ENCODE data around the gene IFNW1. TPM values are rescaled to one million over a fixed set of nuclear protein-coding genes. Genes with fewer than 3 reads are reported as not detected.
A peak's percentile ranks its signal among the peaks of the same experiment; 100 is the strongest.

The IFNW1 gene
- total RNA-seq, 1 donor, result not detected

GRCh38 chr9:21110708-21111576, 30.7 kb downstream of the IFNW1 start:
- peak; percentile 86 for DNase-seq (ENCODE audit: low read depth)
- TF ChIP-seq, protein P1, sequence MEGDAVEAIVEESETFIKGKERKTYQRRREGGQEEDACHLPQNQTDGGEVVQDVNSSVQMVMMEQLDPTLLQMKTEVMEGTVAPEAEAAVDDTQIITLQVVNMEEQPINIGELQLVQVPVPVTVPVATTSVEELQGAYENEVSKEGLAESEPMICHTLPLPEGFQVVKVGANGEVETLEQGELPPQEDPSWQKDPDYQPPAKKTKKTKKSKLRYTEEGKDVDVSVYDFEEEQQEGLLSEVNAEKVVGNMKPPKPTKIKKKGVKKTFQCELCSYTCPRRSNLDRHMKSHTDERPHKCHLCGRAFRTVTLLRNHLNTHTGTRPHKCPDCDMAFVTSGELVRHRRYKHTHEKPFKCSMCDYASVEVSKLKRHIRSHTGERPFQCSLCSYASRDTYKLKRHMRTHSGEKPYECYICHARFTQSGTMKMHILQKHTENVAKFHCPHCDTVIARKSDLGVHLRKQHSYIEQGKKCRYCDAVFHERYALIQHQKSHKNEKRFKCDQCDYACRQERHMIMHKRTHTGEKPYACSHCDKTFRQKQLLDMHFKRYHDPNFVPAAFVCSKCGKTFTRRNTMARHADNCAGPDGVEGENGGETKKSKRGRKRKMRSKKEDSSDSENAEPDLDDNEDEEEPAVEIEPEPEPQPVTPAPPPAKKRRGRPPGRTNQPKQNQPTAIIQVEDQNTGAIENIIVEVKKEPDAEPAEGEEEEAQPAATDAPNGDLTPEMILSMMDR (IDR thresholded peaks at IDR 0.05; ENCODE audit: insufficient read depth, low read length), result peak; percentile 84
- H3K4me3 ChIP-seq (ENCODE audit: low read depth, low read length), result no peak overlapping the region

DNA sequence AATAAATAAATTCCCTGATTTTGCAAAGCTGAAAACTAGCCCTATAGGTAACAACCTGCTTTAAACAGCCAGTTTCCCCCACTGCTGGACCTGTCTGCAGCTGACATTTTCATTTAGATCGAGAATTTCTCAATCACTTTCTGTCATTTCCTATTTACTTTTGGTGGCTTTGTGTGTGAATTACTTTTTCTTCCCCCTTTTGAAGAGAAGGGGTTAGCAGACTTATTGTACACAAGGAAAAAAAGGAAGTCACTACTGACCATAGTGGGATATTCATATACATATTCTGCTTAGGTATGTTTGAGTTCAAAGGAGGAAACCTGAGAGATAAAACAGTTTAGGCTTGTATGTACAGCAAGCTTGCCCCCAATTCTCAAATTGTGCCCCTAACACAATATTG, 36.8 kb downstream of the IFNW1 start:
- no peak overlapping the region for H3K4me3 ChIP-seq (ENCODE audit: low read depth, low read length)
- DNase-seq (ENCODE audit: low read depth), result no peak
- TF ChIP-seq, protein P1 (IDR thresholded peaks at IDR 0.05; ENCODE audit: insufficient read depth, low read length), result no peak

- no peak overlapping the region for H3K4me3 ChIP-seq (ENCODE audit: low read depth, low read length)
- DNase-seq (ENCODE audit: low read depth), result peak; percentile 5
- TF ChIP-seq, protein P1 (IDR thresholded peaks at IDR 0.05; ENCODE audit: insufficient read depth, low read length), result no peak
Observed at GRCh38 chr9:21102305-21102704, 39.3 kb downstream of the IFNW1 start.

DNA sequence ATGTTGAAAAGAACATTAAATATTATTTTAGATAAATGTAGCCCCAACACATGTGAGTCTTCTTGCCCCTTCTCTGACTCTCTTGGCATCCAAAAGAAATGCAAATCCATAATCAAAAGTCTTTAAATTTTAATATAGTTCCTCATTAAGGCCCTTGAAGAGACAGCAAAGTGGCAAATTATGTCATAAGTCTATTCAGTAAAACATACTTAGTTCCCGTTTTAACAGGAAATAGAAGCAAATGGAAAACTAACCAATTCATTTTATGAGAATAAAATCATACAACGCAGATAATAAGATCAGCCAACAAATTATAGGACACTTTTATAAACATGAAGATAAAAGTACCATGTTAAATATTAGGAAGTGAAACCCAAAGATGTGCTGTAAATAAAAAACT, 43.8 kb downstream of the IFNW1 start:
- no peak for DNase-seq (ENCODE audit: low read depth)
- H3K4me3 ChIP-seq (ENCODE audit: low read depth, low read length), result no peak overlapping the region
- TF ChIP-seq, protein P1 (IDR thresholded peaks at IDR 0.05; ENCODE audit: insufficient read depth, low read length), result no peak

DNA sequence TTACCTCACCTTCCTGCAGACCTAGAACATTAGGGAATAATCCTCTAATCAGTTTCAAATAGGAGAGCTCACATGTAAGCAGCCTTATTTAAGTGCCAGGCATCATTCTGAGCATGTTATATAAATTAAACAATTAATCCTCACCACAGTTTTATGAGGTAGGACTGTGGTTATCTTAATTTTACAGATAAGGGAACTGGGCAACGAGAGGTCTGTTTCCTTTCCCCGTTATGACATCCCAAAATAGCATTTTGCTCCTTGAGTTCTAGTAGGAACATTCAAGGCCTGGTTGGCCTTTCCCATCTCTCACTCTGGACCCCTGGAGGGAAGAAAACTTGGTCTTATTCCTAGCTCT, 44.8 kb downstream of the IFNW1 start:
- TF ChIP-seq, protein P1 (IDR thresholded peaks at IDR 0.05; ENCODE audit: insufficient read depth, low read length), result no peak
- DNase-seq (ENCODE audit: low read depth), result peak; percentile 47
- H3K4me3 ChIP-seq (ENCODE audit: low read depth, low read length), result no peak overlapping the region

DNA sequence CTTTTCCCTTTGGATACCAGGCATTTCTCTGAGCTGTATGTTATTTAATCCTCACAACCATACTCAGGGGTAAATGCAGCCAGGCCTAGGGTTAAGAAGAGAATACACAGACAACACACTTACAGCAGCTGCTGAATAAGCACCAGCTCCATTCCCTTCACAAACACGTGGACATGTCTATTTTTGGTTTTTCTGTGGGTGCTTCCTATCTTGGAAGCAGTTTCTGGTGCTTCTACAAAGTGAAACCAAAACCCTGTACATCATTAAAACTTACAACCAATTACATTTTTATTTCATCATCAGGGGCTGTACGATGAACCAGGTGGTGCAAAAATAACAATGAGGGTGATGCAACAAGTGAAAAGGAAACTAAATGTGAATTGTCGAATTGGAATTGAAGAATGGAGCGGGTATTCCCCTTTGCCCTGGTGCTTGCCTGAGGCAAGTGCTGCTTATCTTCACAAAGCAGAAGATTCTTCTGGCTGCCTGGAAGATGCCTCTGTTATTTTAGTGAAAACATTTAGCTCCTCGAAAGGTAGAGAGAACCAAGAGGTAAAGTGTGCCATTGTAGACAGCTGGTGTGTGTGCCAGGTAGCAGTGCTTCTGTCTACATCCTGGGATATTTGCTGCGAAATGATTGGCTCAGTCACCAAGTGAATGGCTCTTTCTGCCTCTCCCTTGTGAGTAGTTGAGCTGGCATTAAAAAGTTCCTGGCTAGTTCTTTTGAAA, 45.3 kb downstream of the IFNW1 start:
- DNase-seq (ENCODE audit: low read depth), result peak; percentile 86
- TF ChIP-seq, protein P1 (IDR thresholded peaks at IDR 0.05; ENCODE audit: insufficient read depth, low read length), result no peak
- H3K4me3 ChIP-seq (ENCODE audit: low read depth, low read length), result peak overlapping the region; percentile 13

Data from fibroblast of the aortic adventitia (primary cell).